ENCODE measurements around the gene FAM171A2. TPM values are rescaled to one million over a fixed set of nuclear protein-coding genes. Genes with fewer than 3 reads are reported as not detected.

The FAM171A2 gene
- total and polyA plus RNA-seq, 2 of the 4 experiments (the other 2 are of a cell fraction): 3.2 to 5.9 TPM

DNA sequence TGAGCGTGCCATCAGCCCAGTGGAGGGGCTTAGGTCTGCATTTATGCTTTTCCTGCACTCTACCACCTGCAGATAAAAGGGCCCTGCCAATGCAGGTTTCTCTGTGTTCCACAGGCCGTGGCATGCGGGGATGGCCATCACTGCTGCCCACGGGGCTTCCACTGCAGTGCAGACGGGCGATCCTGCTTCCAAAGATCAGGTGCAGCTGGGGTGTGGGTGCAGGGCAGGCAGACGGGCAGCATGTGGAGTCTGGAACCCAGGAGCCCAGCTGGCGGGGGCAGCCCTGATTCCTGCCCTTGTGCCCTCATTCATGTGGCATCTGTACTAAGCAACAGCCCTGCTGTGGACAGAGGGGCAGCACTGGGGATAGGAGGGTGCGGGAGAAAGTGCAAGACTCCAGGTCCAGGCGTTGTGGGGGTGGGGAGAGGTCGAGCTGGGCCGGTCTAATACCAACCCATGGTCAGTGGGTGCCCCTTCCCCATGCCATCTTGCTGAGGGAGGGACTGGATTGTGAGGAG lies 14.0 kb downstream of the FAM171A2 start:
- no peak for DNase-seq
- CTCF ChIA-PET: interaction anchor here (2.0 kb wide), 1 partner anchor 13 kb away, joined by 5 read pairs; the partner anchor contains the start of gene FAM171A2

More for the DNA sequence above, 14.0 kb downstream of the FAM171A2 start:
- H2BK15ac ChIP-seq (ENCODE audit: low read depth, low read length): no peak overlapping the region
- no peak overlapping the region for H3K56ac ChIP-seq (ENCODE audit: extremely low read depth, insufficient read depth, low read length)
- no peak overlapping the region for H3K27ac ChIP-seq (ENCODE audit: insufficient read depth, low read length)
- no peak overlapping the region for H3K23ac ChIP-seq (ENCODE audit: low read depth, low read length)
- H3K4me2 ChIP-seq (ENCODE audit: low read depth, low read length): no peak overlapping the region
- no peak overlapping the region for H4K8ac ChIP-seq (ENCODE audit: low read depth in 2 of 2, low read length in 2 of 2)
- dilution Hi-C loops (cut with HindIII; ENCODE audit: low sequenced_read_pairs, unreplicated experiment): no loop called here
- in situ Hi-C loops (cut with MboI; ENCODE audit: low sequenced_read_pairs): no loop called here
- peaks cover 5 to 31% of the 10 kb centered on the region in 2 experiments for H3K79me1 ChIP-seq (ENCODE audit: low read depth in 1 of 2, low read length in 2 of 2)
- H3K9ac ChIP-seq (ENCODE audit: low read depth, low read length): no peak overlapping the region
- no TSS peak for BruUV-seq (replicated peaks)
- POLR2A ChIA-PET (ENCODE audit: unreplicated experiment): no interaction called here
- no peak overlapping the region for H3K14ac ChIP-seq (replicated peaks; ENCODE audit: low read depth, low read length)
- H3K4me1 ChIP-seq (ENCODE audit: control insufficient read depth, insufficient read depth, low read length): peaks cover 4% of the 10 kb centered on the region; the same call in 1 of the 2 replicates
- H3K27me3 ChIP-seq (ENCODE audit: control insufficient read depth, insufficient read depth, low read length): no peaks in the 10 kb centered on the region
- ATAC-seq (ENCODE audit: low read depth): no peak
- WGBS, 2 experiments (ENCODE audit: extremely low coverage in 2 of 2, insufficient read length in 1 of 2): 88% methylated on average over 6 of the region's 12 CpGs; no CpG with 5 or more reads in 1 of the 2 experiments
- H3K4me3 ChIP-seq (ENCODE audit: insufficient read depth, low read depth, low read length): no peak overlapping the region
- no peaks in the 10 kb centered on the region for H3K9me3 ChIP-seq (ENCODE audit: control insufficient read depth, insufficient read depth, low read length)
- H3K18ac ChIP-seq (ENCODE audit: low read depth, low read length): no peak overlapping the region
- H2BK120ac ChIP-seq (ENCODE audit: low read depth, low read length): no peak overlapping the region
- no peak overlapping the region for H2AFZ ChIP-seq (replicated peaks; ENCODE audit: low read length, poor library complexity)
- H2AK5ac ChIP-seq (ENCODE audit: low read depth, low read length): no peak overlapping the region
- peaks cover 34% of the 10 kb centered on the region for H3K36me3 ChIP-seq (ENCODE audit: control insufficient read depth, insufficient read depth, low read length)
- no peak overlapping the region for H3K4ac ChIP-seq (ENCODE audit: low read depth, low read length)
- TF ChIP-seq RFX5 (IDR thresholded peaks at IDR 0.05; ENCODE audit: low read depth, low read length) (no peak), MAFK (IDR thresholded peaks at IDR 0.05; ENCODE audit: low read depth, low read length) (no peak), RAD21 (IDR thresholded peaks at IDR 0.05; ENCODE audit: low read length) (no peak), NFE2L2 (IDR thresholded peaks at IDR 0.05; ENCODE audit: low read depth, low read length) (no peak), CEBPB (IDR thresholded peaks at IDR 0.05; ENCODE audit: low read depth, low read length) (no peak), MXI1 (IDR thresholded peaks at IDR 0.05; ENCODE audit: borderline replicate concordance, low read depth, low read length) (no peak), FOS (IDR thresholded peaks at IDR 0.05; ENCODE audit: low read depth, low read length) (no peak), CHD1 (IDR thresholded peaks at IDR 0.05; ENCODE audit: low read depth, low read length) (no peak)
- TF ChIP-seq, protein P1, sequence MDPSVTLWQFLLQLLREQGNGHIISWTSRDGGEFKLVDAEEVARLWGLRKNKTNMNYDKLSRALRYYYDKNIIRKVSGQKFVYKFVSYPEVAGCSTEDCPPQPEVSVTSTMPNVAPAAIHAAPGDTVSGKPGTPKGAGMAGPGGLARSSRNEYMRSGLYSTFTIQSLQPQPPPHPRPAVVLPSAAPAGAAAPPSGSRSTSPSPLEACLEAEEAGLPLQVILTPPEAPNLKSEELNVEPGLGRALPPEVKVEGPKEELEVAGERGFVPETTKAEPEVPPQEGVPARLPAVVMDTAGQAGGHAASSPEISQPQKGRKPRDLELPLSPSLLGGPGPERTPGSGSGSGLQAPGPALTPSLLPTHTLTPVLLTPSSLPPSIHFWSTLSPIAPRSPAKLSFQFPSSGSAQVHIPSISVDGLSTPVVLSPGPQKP (IDR thresholded peaks at IDR 0.05; ENCODE audit: borderline replicate concordance, low read depth, low read length): no peak
- TF ChIP-seq, protein P2, sequence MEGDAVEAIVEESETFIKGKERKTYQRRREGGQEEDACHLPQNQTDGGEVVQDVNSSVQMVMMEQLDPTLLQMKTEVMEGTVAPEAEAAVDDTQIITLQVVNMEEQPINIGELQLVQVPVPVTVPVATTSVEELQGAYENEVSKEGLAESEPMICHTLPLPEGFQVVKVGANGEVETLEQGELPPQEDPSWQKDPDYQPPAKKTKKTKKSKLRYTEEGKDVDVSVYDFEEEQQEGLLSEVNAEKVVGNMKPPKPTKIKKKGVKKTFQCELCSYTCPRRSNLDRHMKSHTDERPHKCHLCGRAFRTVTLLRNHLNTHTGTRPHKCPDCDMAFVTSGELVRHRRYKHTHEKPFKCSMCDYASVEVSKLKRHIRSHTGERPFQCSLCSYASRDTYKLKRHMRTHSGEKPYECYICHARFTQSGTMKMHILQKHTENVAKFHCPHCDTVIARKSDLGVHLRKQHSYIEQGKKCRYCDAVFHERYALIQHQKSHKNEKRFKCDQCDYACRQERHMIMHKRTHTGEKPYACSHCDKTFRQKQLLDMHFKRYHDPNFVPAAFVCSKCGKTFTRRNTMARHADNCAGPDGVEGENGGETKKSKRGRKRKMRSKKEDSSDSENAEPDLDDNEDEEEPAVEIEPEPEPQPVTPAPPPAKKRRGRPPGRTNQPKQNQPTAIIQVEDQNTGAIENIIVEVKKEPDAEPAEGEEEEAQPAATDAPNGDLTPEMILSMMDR (conservative IDR thresholded peaks at IDR 0.05; ENCODE audit: low read depth, low read length): no peak
- H2BK20ac ChIP-seq (ENCODE audit: low read depth, low read length): no peak overlapping the region
- H4K20me1 ChIP-seq (ENCODE audit: insufficient read depth, low read length): peaks cover 16% of the 10 kb centered on the region; the same call in 1 of the 2 replicates
- no peak overlapping the region for H2BK5ac ChIP-seq (ENCODE audit: low read depth, low read length, poor library complexity, severe bottlenecking)
- 0 out of 2 replicates have a peak, but pooled peaks cover 2% of the 10 kb centered on the region for H3K9me1 ChIP-seq (ENCODE audit: insufficient read depth, low read length)
- intact Hi-C loops (cut with micrococcal nuclease): loop anchor here (5.0 kb wide), 1 partner anchor 147 kb away; no protein-coding TSS in a partner anchor
- no peak overlapping the region for H2AK9ac ChIP-seq (replicated peaks; ENCODE audit: low read depth, low read length, poor library complexity)
- H4K5ac ChIP-seq (ENCODE audit: low read depth, low read length): no peak overlapping the region
- H4K91ac ChIP-seq (ENCODE audit: insufficient read depth, low read depth, low read length): no peak overlapping the region

All from IMR-90 (cell line).